MCF 10A (cell line): ENCODE data around the gene TRIM63. TPM values are rescaled to one million over a fixed set of nuclear protein-coding genes. Genes with fewer than 3 reads are reported as not detected.

ENCODE experiments used
- BruUV-seq: library from RNA; stranded (reverse); fragments of 400-500 nt; replicated peaks from 2 replicates; lab custom pipeline; 2021; lab: Mats Ljungman, UMichigan
- CTCF ChIA-PET: fragments of 300-600 bp; sonication (Branson Sonifier 250); formaldehyde crosslinking; extraction: SDS; loops from one replicate; lab custom pipeline; 2021; ENCODE audit warnings: antibody characterized with exemption, inconsistent platforms; lab: Yijun Ruan, JAX
- POLR2A ChIA-PET: fragments of 300-600, 350-650 bp; sonication (Branson Sonifier 250); formaldehyde crosslinking; extraction: SDS; loops from one replicate; lab custom pipeline; 2020; ENCODE audit warnings: antibody characterized with exemption, inconsistent platforms; lab: Yijun Ruan, JAX
- DNase-seq: peaks from one replicate; pipeline ENCODE4 v3.0.0-alpha.2; 2018; ENCODE audit not compliant: unreplicated experiment
- H3K27ac Mint-ChIP-seq: one replicate; pipeline ENCODE4 v1.8.0; 2022; ENCODE audit warnings: mild to moderate bottlenecking, low read depth, mixed read lengths; ENCODE audit not compliant: unreplicated experiment
- H3K27me3 Mint-ChIP-seq: one replicate; pipeline ENCODE4 v1.8.0; 2022; ENCODE audit warnings: mixed read lengths; ENCODE audit not compliant: insufficient read depth, unreplicated experiment
- H3K36me3 Mint-ChIP-seq: one replicate; pipeline ENCODE4 v1.8.0; 2022; ENCODE audit warnings: mild to moderate bottlenecking, moderate library complexity, mixed read lengths; ENCODE audit not compliant: insufficient read depth, unreplicated experiment
- H3K4me1 Mint-ChIP-seq: one replicate; pipeline ENCODE4 v1.8.0; 2022; ENCODE audit warnings: mixed read lengths; ENCODE audit not compliant: insufficient read depth, unreplicated experiment
- H3K4me3 Mint-ChIP-seq: one replicate; pipeline ENCODE4 v1.8.0; 2022; ENCODE audit warnings: mild to moderate bottlenecking, moderate library complexity, mixed read lengths; ENCODE audit not compliant: unreplicated experiment
- H3K9me3 Mint-ChIP-seq: one replicate; pipeline ENCODE4 v1.8.0; 2022; ENCODE audit warnings: mixed read lengths; ENCODE audit not compliant: unreplicated experiment
- intact Hi-C: fragments of 100-400 bp; cut with micrococcal nuclease; formaldehyde crosslinking; loops from 2 replicates; pipeline ENCODE4 v1.14.1; 2022
- total RNA-seq: library from RNA; stranded (reverse); gene quantifications from 2 replicates; pipeline ENCODE4 v1.2.3, GENCODE V29; 2022
- TF ChIP-seq, protein P1 (sequence below): fragments of 200-600 bp; IDR thresholded peaks from one replicate; pipeline ENCODE4 v1.8.0; 2022; ENCODE audit warnings: antibody characterized with exemption, mild to moderate bottlenecking; ENCODE audit not compliant: unreplicated experiment

Gene TRIM63
- total RNA-seq, 1 experiment from 2014 or later: not detected

DNA sequence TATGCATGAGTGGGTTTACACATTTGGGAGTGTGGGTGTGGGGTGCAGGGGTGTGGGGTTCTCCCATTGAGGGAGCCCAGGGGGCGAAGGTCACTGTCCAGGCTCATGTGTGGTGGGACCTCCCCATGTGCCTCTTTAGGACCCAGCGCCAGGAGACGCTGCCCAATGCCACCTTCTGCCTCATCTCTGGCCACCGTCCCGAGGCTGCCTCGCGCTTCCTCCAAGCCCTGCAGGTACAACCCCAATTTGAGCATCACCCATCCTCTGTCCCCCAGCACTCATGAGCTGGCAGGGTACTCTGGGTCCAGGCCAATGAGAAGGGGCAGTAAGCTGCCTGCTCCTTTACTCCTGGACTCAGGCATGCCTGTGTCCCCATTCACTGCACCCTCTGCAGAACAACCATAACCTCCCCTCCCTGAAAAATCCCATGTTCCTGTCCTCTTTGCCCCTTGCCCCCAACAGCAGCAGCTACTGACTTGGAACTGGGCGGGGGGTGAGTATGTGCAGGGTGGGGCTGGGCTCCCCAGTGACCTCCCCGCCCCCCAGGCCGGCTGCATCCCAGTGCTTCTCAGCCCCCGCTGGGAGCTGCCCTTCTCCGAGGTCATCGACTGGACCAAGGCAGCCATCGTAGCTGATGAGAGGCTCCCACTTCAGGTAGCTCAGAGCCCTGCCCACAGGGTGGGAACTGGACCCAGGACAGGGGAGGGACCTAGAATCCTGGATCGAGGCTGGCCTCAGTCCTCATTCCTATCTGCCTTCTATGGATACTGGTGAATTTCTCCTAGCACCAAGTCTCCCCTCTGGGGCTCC lies 38.2 kb downstream of the TRIM63 start:
- intact Hi-C loops: no loop called here
- Mint-ChIP-seq H3K36me3 (no peaks in the 10 kb centered on the region), H3K9me3 (no peaks in the 10 kb centered on the region), H3K4me1 (no peaks in the 10 kb centered on the region), H3K4me3 (no peak overlapping the region), H3K27ac (no peak overlapping the region), H3K27me3 (no peaks in the 10 kb centered on the region)
- ChIA-PET POLR2A (no interaction called here), CTCF (interaction anchor here (0.6 kb wide), 1 partner anchor 69 kb away, joined by 4 read pairs; no protein-coding TSS in a partner anchor)
- DNase-seq: no peak
- TF ChIP-seq, protein P1, sequence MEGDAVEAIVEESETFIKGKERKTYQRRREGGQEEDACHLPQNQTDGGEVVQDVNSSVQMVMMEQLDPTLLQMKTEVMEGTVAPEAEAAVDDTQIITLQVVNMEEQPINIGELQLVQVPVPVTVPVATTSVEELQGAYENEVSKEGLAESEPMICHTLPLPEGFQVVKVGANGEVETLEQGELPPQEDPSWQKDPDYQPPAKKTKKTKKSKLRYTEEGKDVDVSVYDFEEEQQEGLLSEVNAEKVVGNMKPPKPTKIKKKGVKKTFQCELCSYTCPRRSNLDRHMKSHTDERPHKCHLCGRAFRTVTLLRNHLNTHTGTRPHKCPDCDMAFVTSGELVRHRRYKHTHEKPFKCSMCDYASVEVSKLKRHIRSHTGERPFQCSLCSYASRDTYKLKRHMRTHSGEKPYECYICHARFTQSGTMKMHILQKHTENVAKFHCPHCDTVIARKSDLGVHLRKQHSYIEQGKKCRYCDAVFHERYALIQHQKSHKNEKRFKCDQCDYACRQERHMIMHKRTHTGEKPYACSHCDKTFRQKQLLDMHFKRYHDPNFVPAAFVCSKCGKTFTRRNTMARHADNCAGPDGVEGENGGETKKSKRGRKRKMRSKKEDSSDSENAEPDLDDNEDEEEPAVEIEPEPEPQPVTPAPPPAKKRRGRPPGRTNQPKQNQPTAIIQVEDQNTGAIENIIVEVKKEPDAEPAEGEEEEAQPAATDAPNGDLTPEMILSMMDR: no peak
- BruUV-seq: no TSS peak

DNA sequence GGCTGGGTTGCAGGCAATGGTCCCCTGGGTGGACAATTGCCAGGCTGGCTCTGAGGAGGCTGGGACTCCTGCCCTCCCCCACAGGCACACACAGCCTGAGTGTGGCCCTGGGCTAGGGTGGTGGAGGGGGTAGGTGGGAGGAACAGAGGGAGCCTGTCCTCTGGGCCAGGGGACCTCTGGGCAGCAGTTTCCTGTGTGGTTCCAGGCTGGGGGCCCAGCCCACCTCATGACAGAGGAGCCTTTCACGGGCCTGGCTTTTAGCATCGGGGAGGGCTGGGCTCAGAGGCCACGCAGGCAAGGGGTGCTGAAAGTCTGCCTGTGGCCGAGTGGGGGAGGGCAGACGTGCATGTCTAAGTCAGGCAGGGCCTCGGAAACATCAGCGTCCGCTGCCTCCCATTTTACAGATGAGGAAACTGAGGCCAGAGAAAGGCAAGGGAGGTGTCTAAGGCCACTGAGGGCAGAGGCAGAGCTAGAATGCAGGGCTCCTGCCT lies 38.9 kb downstream of the TRIM63 start:
- DNase-seq: no peak
- Mint-ChIP-seq H3K4me1 (no peaks in the 10 kb centered on the region), H3K9me3 (no peaks in the 10 kb centered on the region), H3K36me3 (no peaks in the 10 kb centered on the region), H3K4me3 (no peak overlapping the region), H3K27ac (no peak overlapping the region), H3K27me3 (no peaks in the 10 kb centered on the region)
- intact Hi-C loops: no loop called here
- CTCF ChIA-PET: no interaction called here
- BruUV-seq: no TSS peak
- TF ChIP-seq, protein P1: no peak
- POLR2A ChIA-PET: no interaction called here

DNA sequence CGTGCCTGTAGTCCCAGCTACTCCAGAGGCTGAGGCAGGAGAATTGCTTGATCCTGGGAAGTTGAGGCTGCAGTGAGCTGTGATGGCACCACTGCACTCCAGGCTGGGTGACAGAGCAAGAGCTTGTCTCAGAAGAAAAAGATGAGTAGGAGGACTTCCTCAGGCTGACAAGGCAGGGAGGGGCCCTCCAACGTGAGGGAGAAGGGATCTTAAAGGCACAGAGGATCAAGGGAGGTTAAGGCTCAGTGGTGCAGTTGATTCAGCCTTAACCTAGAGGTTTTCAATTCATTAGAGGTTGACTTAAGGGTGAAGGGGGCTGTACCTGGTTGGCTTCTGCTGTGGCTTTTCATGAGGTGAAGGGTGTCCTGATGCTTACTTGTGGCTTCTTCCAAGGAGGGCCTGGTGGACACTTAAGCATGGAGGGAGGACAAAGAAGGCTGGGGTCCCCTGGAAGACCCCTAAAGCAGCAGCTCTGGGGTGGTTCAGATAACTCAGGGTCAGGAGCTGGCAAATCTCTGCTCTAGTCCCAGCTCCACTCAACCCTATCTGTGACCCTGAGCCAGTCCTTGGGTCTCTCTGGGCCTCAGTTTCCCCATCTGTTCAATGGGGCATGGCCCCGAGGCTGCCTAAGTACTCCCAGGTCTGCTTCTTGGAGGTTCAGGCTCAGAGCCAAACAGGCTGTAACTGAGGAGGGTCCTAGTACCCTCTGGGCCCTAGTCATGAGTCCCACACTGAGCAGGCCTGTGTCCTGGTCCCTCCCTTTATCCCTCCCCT lies 39.5 kb downstream of the TRIM63 start:
- BruUV-seq: no TSS peak
- Mint-ChIP-seq H3K4me1 (no peaks in the 10 kb centered on the region), H3K27me3 (no peaks in the 10 kb centered on the region), H3K9me3 (no peaks in the 10 kb centered on the region), H3K27ac (no peak overlapping the region), H3K36me3 (no peaks in the 10 kb centered on the region), H3K4me3 (no peak overlapping the region)
- ChIA-PET POLR2A (no interaction called here), CTCF (interaction anchor here (0.5 to 1.2 kb wide), 3 partner anchors 9 to 204 kb away, joined by 3 to 5 read pairs (median 4); no protein-coding TSS in a partner anchor)
- TF ChIP-seq, protein P1: no peak
- intact Hi-C loops: no loop called here
- DNase-seq: no peak

DNA sequence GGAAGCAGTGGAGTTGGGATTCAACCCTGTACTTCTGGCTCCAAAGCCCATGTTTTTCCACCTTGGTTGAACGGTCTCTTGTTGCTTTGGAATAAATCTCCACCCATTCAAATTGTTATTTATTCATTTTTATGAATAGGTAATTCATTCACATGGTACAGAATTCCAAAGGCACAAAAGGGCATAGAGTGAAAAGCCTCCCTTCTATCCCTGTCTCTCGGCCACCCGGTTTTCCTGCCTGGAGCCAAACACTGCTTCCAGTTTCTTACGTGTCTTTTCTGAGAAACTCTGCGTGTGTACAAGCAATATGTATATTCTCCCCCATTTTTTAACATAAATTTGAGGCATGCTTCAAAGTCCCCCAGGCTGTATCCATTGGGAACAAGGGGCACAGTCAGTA lies 41.9 kb downstream of the TRIM63 start:
- TF ChIP-seq, protein P1: no peak
- H3K4me3 Mint-ChIP-seq: no peak overlapping the region
- H3K36me3 Mint-ChIP-seq: no peaks in the 10 kb centered on the region
- no TSS peak for BruUV-seq
- POLR2A ChIA-PET: no interaction called here
- no peaks in the 10 kb centered on the region for H3K4me1 Mint-ChIP-seq
- H3K27me3 Mint-ChIP-seq: no peaks in the 10 kb centered on the region
- DNase-seq: no peak
- H3K27ac Mint-ChIP-seq: no peak overlapping the region
- CTCF ChIA-PET: interaction anchor here (1.0 to 1.2 kb wide), 3 partner anchors 8 to 11 kb away, joined by 3 to 6 read pairs (median 3); no protein-coding TSS in a partner anchor
- no peaks in the 10 kb centered on the region for H3K9me3 Mint-ChIP-seq
- intact Hi-C loops: no loop called here
